BLaER1 treated with 17β-estradiol and CSF1 and Interleukin-3, amounts not matched to agents 10 nM and 100 nM (cell line): Measurements from ENCODE around the gene IKBKG.
"Not testable (repeated sequence)": the region's sequence is repeated elsewhere in the genome, so short reads cannot be mapped to it uniquely, and the experiment has no call there.

Experiments used
- H3K27ac ChIP-seq, 11 experiments: shearing (Covaris generic); formaldehyde crosslinking; 2 replicates each; pipeline ENCODE4 v1.8.1; 2022
- H3K27me3 ChIP-seq, 11 experiments: shearing (Covaris generic); formaldehyde crosslinking; 2 replicates each; pipeline ENCODE4 v1.8.1; 2022
- H3K36me3 ChIP-seq, 11 experiments: shearing (Covaris generic); formaldehyde crosslinking; 2 replicates each; pipeline ENCODE4 v1.8.1; 2022
- H3K4me1 ChIP-seq, 10 experiments: shearing (Covaris generic); formaldehyde crosslinking; 2 replicates each; pipeline ENCODE4 v1.8.1; 2022
- H3K4me2 ChIP-seq, 11 experiments: shearing (Covaris generic); formaldehyde crosslinking; 2 replicates each; pipeline ENCODE4 v1.8.1; 2022
- H3K4me3 ChIP-seq, 10 experiments: shearing (Covaris generic); formaldehyde crosslinking; 2 replicates each; pipeline ENCODE4 v1.8.1; 2022
- H3K9ac ChIP-seq, 11 experiments: shearing (Covaris generic); formaldehyde crosslinking; 2 replicates each; pipeline ENCODE4 v1.8.1; 2022
- H3K9me3 ChIP-seq, 11 experiments: shearing (Covaris generic); formaldehyde crosslinking; replicated peaks in 1 of 11; 2 replicates each; pipeline ENCODE4 v1.8.1; 2022
- H4K20me1 ChIP-seq, 11 experiments: shearing (Covaris generic); formaldehyde crosslinking; 2 replicates each; pipeline ENCODE4 v1.8.1; 2022
- Cebpa-rat ChIP-seq, 11 experiments: shearing (Covaris generic); IDR thresholded peaks; 2 replicates each; pipeline ENCODE4 v1.8.1; 2022

IKBKG gene

GRCh38 chrX:154541896-154542722 is 5.3 kb upstream of the IKBKG start:
- peaks cover 0 to 34% (median 13%) of the 10 kb centered on the region in 11 experiments; a peak in 11 of 22 replicates for H3K36me3 ChIP-seq
- H3K4me3 ChIP-seq, result peak overlapping the region in 9 of 10 experiments; percentile 5 to 80 (median 39); a peak in 14 of 20 replicates
- peak overlapping the region; percentile 69 to 87 (median 81) for H3K9ac ChIP-seq
- TF ChIP-seq Cebpa-rat (IDR thresholded peaks at IDR 0.05), result no peak
- H3K4me1 ChIP-seq, result peaks cover 48 to 73% (median 57%) of the 10 kb centered on the region in 10 experiments
- peak overlapping the region; percentile 69 to 98 (median 94) for H3K27ac ChIP-seq
- H3K4me2 ChIP-seq, result peak overlapping the region; percentile 70 to 92 (median 86)
- peaks cover 0 to 21% (median 14%) of the 10 kb centered on the region in 11 experiments; a peak in 17 of 22 replicates for H3K9me3 ChIP-seq
- H4K20me1 ChIP-seq, result peaks cover 0 to 39% (median 7%) of the 10 kb centered on the region in 11 experiments; a peak in 10 of 22 replicates
- peaks cover 54 to 93% (median 84%) of the 10 kb centered on the region in 11 experiments for H3K27me3 ChIP-seq

- TF ChIP-seq Cebpa-rat (IDR thresholded peaks at IDR 0.05), result peak in 10 of 11 experiments; percentile 64 to 91 (median 86); a peak in 18 of 22 replicates
- Histone ChIP-seq H3K27me3 (peaks cover 46 to 85% (median 76%) of the 10 kb centered on the region in 11 experiments), H4K20me1 (peaks cover 0 to 31% (median 3%) of the 10 kb centered on the region in 11 experiments; a peak in 11 of 22 replicates), H3K4me3 (peak overlapping the region in 9 of 10 experiments; percentile 5 to 80 (median 39); a peak in 15 of 20 replicates), H3K4me1 (peaks cover 48 to 73% (median 57%) of the 10 kb centered on the region in 10 experiments), H3K27ac (peak overlapping the region; percentile 69 to 98 (median 94)), H3K9ac (peak overlapping the region; percentile 69 to 87 (median 81)), H3K4me2 (peak overlapping the region; percentile 70 to 92 (median 86)), H3K36me3 (peaks cover 0 to 34% (median 13%) of the 10 kb centered on the region in 11 experiments; a peak in 11 of 22 replicates), H3K9me3 (peaks cover 0 to 29% (median 22%) of the 10 kb centered on the region in 11 experiments; a peak in 17 of 22 replicates)
Measured at GRCh38 chrX:154542723-154543424, 4.5 kb upstream of the IKBKG start.

- Histone ChIP-seq H3K9ac (peak overlapping the region; percentile 84 to 91 (median 87); a peak in 21 of 22 replicates), H3K4me1 (peaks cover 60 to 71% (median 67%) of the 10 kb centered on the region in 10 experiments), H3K27ac (peak overlapping the region in 9 of 11 experiments; percentile 85 to 98 (median 94); a peak in 18 of 22 replicates), H3K4me2 (peak overlapping the region; percentile 70 to 92 (median 86)), H4K20me1 (peaks cover 4 to 29% (median 16%) of the 10 kb centered on the region in 11 experiments; a peak in 16 of 22 replicates), H3K4me3 (peak overlapping the region; percentile 58 to 80 (median 74)), H3K27me3 (peaks cover 38 to 84% (median 67%) of the 10 kb centered on the region in 11 experiments), H3K9me3 (peaks cover 0 to 41% (median 22%) of the 10 kb centered on the region in 11 experiments; a peak in 17 of 22 replicates), H3K36me3 (peaks cover 0 to 27% (median 9%) of the 10 kb centered on the region in 11 experiments; a peak in 11 of 22 replicates)
- TF ChIP-seq Cebpa-rat (IDR thresholded peaks at IDR 0.05), result no peak
Measured at GRCh38 chrX:154545673-154546274, 1.6 kb upstream of the IKBKG start.

GRCh38 chrX:154546354-154547244 is 821 bp upstream of the IKBKG start, which contains the start of gene G6PD:
Gene G6PD (minus strand): TSS chrX:154546846. CDS start chrX:154546155, 691 bp downstream.
- peaks cover 0 to 37% (median 17%) of the 10 kb centered on the region in 11 experiments; a peak in 15 of 22 replicates for H4K20me1 ChIP-seq
- no peak for TF ChIP-seq Cebpa-rat (IDR thresholded peaks at IDR 0.05)
- peak within 1 kb of the TSS; percentile 58 to 80 (median 74) for H3K4me3 ChIP-seq
- H3K27me3 ChIP-seq, result peaks cover 40 to 84% (median 67%) of the 10 kb centered on the region in 11 experiments
- H3K4me2 ChIP-seq, result peak within 1 kb of the TSS; percentile 70 to 92 (median 86)
- peak within 1 kb of the TSS; percentile 66 to 98 (median 87) for H3K27ac ChIP-seq
- peak within 1 kb of the TSS; percentile 84 to 91 (median 87) for H3K9ac ChIP-seq
- H3K4me1 ChIP-seq, result peaks cover 52 to 66% (median 60%) of the 10 kb centered on the region in 10 experiments
- H3K9me3 ChIP-seq, result peaks cover 0 to 48% (median 22%) of the 10 kb centered on the region in 11 experiments; a peak in 17 of 22 replicates
- peaks cover 0 to 20% (median 9%) of the 10 kb centered on the region in 11 experiments; a peak in 9 of 22 replicates for H3K36me3 ChIP-seq

- peak overlapping the region; percentile 66 to 98 (median 87) for H3K27ac ChIP-seq
- no peak for TF ChIP-seq Cebpa-rat (IDR thresholded peaks at IDR 0.05)
Measured at GRCh38 chrX:154548028-154548316, 552 bp downstream of the IKBKG start.

GRCh38 chrX:154549766-154550165 is 2.3 kb downstream of the IKBKG start:
- peaks cover 40 to 78% (median 61%) of the 10 kb centered on the region in 11 experiments for H3K27me3 ChIP-seq
- H3K9me3 ChIP-seq, result peaks cover 0 to 53% (median 26%) of the 10 kb centered on the region in 11 experiments; a peak in 17 of 22 replicates
- H3K9ac ChIP-seq, result peak overlapping the region in 4 of 11 experiments; percentile 5 to 87 (median 12); a peak in 3 of 22 replicates
- peak overlapping the region in 9 of 11 experiments; percentile 72 to 89 (median 82); a peak in 13 of 22 replicates for H3K4me2 ChIP-seq
- peaks cover 27 to 52% (median 32%) of the 10 kb centered on the region in 10 experiments for H3K4me1 ChIP-seq
- TF ChIP-seq Cebpa-rat (IDR thresholded peaks at IDR 0.05), result no peak
- peaks cover 3 to 59% (median 42%) of the 10 kb centered on the region in 11 experiments; a peak in 17 of 22 replicates for H4K20me1 ChIP-seq
- H3K27ac ChIP-seq, result no peak overlapping the region
- H3K36me3 ChIP-seq, result peaks cover 6 to 35% (median 20%) of the 10 kb centered on the region in 11 experiments; a peak in 19 of 22 replicates
- H3K4me3 ChIP-seq, result no peak overlapping the region

More at GRCh38 chrX:154548028-154548316, 552 bp downstream of the IKBKG start:
- Histone ChIP-seq H3K27me3 (peaks cover 36 to 78% (median 61%) of the 10 kb centered on the region in 11 experiments), H3K4me2 (peak overlapping the region; percentile 72 to 89 (median 82)), H3K4me1 (peaks cover 45 to 64% (median 48%) of the 10 kb centered on the region in 10 experiments), H3K9ac (peak overlapping the region; percentile 84 to 91 (median 87)), H3K4me3 (peak overlapping the region; percentile 58 to 80 (median 74)), H4K20me1 (peaks cover 0 to 44% (median 24%) of the 10 kb centered on the region in 11 experiments; a peak in 15 of 22 replicates), H3K9me3 (peaks cover 0 to 53% (median 22%) of the 10 kb centered on the region in 11 experiments; a peak in 17 of 22 replicates), H3K36me3 (peaks cover 0 to 23% (median 9%) of the 10 kb centered on the region in 11 experiments; a peak in 12 of 22 replicates)

GRCh38 chrX:154552112-154552806 is 4.8 kb downstream of the IKBKG start:
- H3K9ac ChIP-seq, result not testable (repeated sequence)
- H3K27me3 ChIP-seq, result peaks cover 44 to 70% (median 59%) of the 10 kb centered on the region in 11 experiments
- peaks cover 6 to 33% (median 24%) of the 10 kb centered on the region in 11 experiments; a peak in 18 of 22 replicates for H3K36me3 ChIP-seq

GRCh38 chrX:154558060-154558690 is 10.8 kb downstream of the IKBKG start:
- not testable (repeated sequence) for H3K4me1 ChIP-seq, H3K4me2 ChIP-seq, H3K4me3 ChIP-seq, H3K27ac ChIP-seq, H3K9ac ChIP-seq
- H3K27me3 ChIP-seq, result peaks cover 12 to 24% (median 22%) of the 10 kb centered on the region in 11 experiments; a peak in 18 of 22 replicates
- H3K36me3 ChIP-seq, result peaks cover 6 to 24% (median 18%) of the 10 kb centered on the region in 11 experiments; a peak in 18 of 22 replicates
- peaks cover 0 to 14% (median 0%) of the 10 kb centered on the region in 11 experiments; a peak in 3 of 22 replicates for H3K9me3 ChIP-seq
- peaks cover 3 to 23% (median 18%) of the 10 kb centered on the region in 11 experiments; a peak in 17 of 22 replicates for H4K20me1 ChIP-seq

More at GRCh38 chrX:154552112-154552806, 4.8 kb downstream of the IKBKG start:
- peaks cover 0 to 32% (median 8%) of the 10 kb centered on the region in 11 experiments; a peak in 14 of 22 replicates for H3K9me3 ChIP-seq
- peak overlapping the region in 2 of 11 experiments; percentile 35 to 38; a peak in 3 of 22 replicates for H3K4me2 ChIP-seq
- H3K4me1 ChIP-seq, result peaks cover 10 to 38% (median 16%) of the 10 kb centered on the region in 10 experiments; a peak in 19 of 20 replicates
- not testable (repeated sequence) for H3K27ac ChIP-seq, H3K4me3 ChIP-seq
- peaks cover 3 to 65% (median 45%) of the 10 kb centered on the region in 11 experiments; a peak in 17 of 22 replicates for H4K20me1 ChIP-seq

GRCh38 chrX:154558896-154559295 is 11.5 kb downstream of the IKBKG start:
- H3K27ac ChIP-seq, H3K9me3 ChIP-seq, H3K4me3 ChIP-seq, H3K4me2 ChIP-seq, H3K4me1 ChIP-seq, H3K9ac ChIP-seq: not testable (repeated sequence)
- Histone ChIP-seq H3K27me3 (peaks cover 9 to 17% (median 15%) of the 10 kb centered on the region in 11 experiments; a peak in 18 of 22 replicates), H3K36me3 (peaks cover 0 to 17% (median 11%) of the 10 kb centered on the region in 11 experiments; a peak in 17 of 22 replicates), H4K20me1 (peaks cover 0 to 15% (median 11%) of the 10 kb centered on the region in 11 experiments; a peak in 15 of 22 replicates)
